Suprapubic skin (tissue), 4 donors: Measurements from ENCODE around the gene CNIH4.
"Not testable (repeated sequence)": the region's sequence is repeated elsewhere in the genome, so short reads cannot be mapped to it uniquely, and the experiment has no call there.

Experiments used
- CTCF ChIP-seq, 2 donors: fragments of 200-600 bp in 1 of 2; fragments of 450-650 bp in 1 of 2; sonication (generic) in 1 of 2; IDR thresholded peaks; one replicate each; pipeline ENCODE4 v1.5.1; 2016 to 2019; ENCODE audit warnings: antibody characterized with exemption in 2 of 2, mild to moderate bottlenecking in 1 of 2, moderate library complexity in 1 of 2
- EP300 ChIP-seq: sonication (generic); formaldehyde crosslinking; IDR thresholded peaks from one replicate; pipeline ENCODE4 v1.6.1; 2017; ENCODE audit warnings: antibody characterized with exemption
- POLR2A ChIP-seq, 2 donors: fragments of 450-650 bp; IDR thresholded peaks; one replicate each; pipeline ENCODE4 v1.6.1; 2017; ENCODE audit warnings: antibody characterized with exemption in 2 of 2, mild to moderate bottlenecking in 2 of 2, moderate library complexity in 2 of 2
- POLR2AphosphoS5 ChIP-seq, 3 donors: sonication (generic); formaldehyde crosslinking; IDR thresholded peaks; one replicate each; pipeline ENCODE4 v1.6.1; 2017; ENCODE audit warnings: antibody characterized with exemption in 3 of 3

GRCh38 chr1:224426869-224427268 lies 70.2 kb downstream of the CNIH4 start:
- TF ChIP-seq EP300; CTCF (IDR thresholded peaks at IDR 0.05); POLR2A (IDR thresholded peaks at IDR 0.05); POLR2AphosphoS5 (IDR thresholded peaks at IDR 0.05): not testable (repeated sequence)
